ENCODE results near the gene TASP1. TPM values are rescaled to one million over a fixed set of nuclear protein-coding genes. Genes with fewer than 3 reads are reported as not detected.

The TASP1 gene
- total and polyA plus RNA-seq, 2 donors (not counting 3 experiments of a cell fraction or from before 2014, with no cell fraction given), result 3.5 to 8.9 TPM

GRCh38 chr20:13344671-13345070, 294.1 kb downstream of the TASP1 start:
- Histone ChIP-seq H3K9me3 (replicated peaks; ENCODE audit: control insufficient read depth, insufficient read depth, low read length) (no peaks in the 10 kb centered on the region), H3K79me2 (ENCODE audit: control insufficient read depth, insufficient read depth, low read length) (no peaks in the 10 kb centered on the region), H3K36me3 (ENCODE audit: control insufficient read depth in 2 of 2, extremely low read depth in 1 of 2, insufficient read depth in 2 of 2, low read length in 2 of 2) (no peaks in the 10 kb centered on the region), H3K4me3 (replicated peaks in 1 of 3; ENCODE audit: insufficient read depth in 1 of 3, low read depth in 1 of 3, low read length in 3 of 3) (no peak overlapping the region), H2AFZ (ENCODE audit: low read depth, low read length) (no peak overlapping the region), H3K4me1 (ENCODE audit: control insufficient read depth, extremely low read depth, insufficient read depth, low read length) (no peaks in the 10 kb centered on the region), H3K4me2 (ENCODE audit: insufficient read depth, low read length) (no peak overlapping the region), H3K27me3 (ENCODE audit: control insufficient read depth in 2 of 2, insufficient read depth in 2 of 2, low read length in 2 of 2) (no peaks in the 10 kb centered on the region), H3K27ac (ENCODE audit: insufficient read depth, low read depth, low read length) (no peak overlapping the region), H4K20me1 (replicated peaks; ENCODE audit: control insufficient read depth, extremely low read depth, insufficient read depth, low read length) (no peaks in the 10 kb centered on the region), H3K9ac (replicated peaks; ENCODE audit: extremely low read depth, insufficient read depth, low read length) (no peak overlapping the region), H3K9me1 (replicated peaks; ENCODE audit: control insufficient read depth, extremely low read depth, insufficient read depth, low read length) (no peaks in the 10 kb centered on the region)
- BruUV-seq (replicated peaks), result no TSS peak
- no peak for DNase-seq (ENCODE audit: low read depth, low spot score)
- TF ChIP-seq MYC (IDR thresholded peaks at IDR 0.05; ENCODE audit: low read depth, low read length), result no peak
- TF ChIP-seq JUN (IDR thresholded peaks at IDR 0.05; ENCODE audit: borderline replicate concordance, insufficient read depth, insufficient read length, low read depth), result no peak
- TF ChIP-seq GATA2 (IDR thresholded peaks at IDR 0.05; ENCODE audit: insufficient read depth, insufficient read length, low read depth, low read length), result no peak
- no peak for TF ChIP-seq POLR2A (IDR thresholded peaks at IDR 0.05; ENCODE audit: low read depth, low read length)
- no peak for TF ChIP-seq MAX (IDR thresholded peaks at IDR 0.05; ENCODE audit: insufficient read depth, insufficient read length)
- TF ChIP-seq CTCF (IDR thresholded peaks at IDR 0.05; ENCODE audit: extremely low read depth in 1 of 2, insufficient read depth in 1 of 2, low read depth in 1 of 2, low read length in 2 of 2), result no peak
- FAIRE-seq, result no peak
- CTCF ChIA-PET, result no interaction called here
- POLR2A ChIA-PET, result no interaction called here
- dilution Hi-C loops (cut with MboI; ENCODE audit: extremely low pct_ligation_motif_present, low sequenced_read_pairs) (no loop called here), intact Hi-C loops (cut with micrococcal nuclease) (no loop called here)

All from endothelial cell of umbilical vein (primary cell).